NCI-H524 treated with DMSO at 0.1 percent for 48 hours (cell line): Measurements from ENCODE around the gene IL2RA.
"Not testable (repeated sequence)": the region's sequence is repeated elsewhere in the genome, so short reads cannot be mapped to it uniquely, and the experiment has no call there.

Source experiments
- DNase-seq: peaks from one replicate; lab custom pipeline; 2025; lab: John Stamatoyannopoulos, UW

The IL2RA gene

GRCh38 chr10:6062101-6062771, at the start of gene IL2RA:
IL2RA (minus strand) TSS chr10:6062367; CDS start chr10:6062151, 216 bp downstream.
- DNase-seq = no peak

- no peak for DNase-seq
These were observed 48.0 kb upstream of the IL2RA start for GRCh38 chr10:6110136-6110535.

GRCh38 chr10:6109444-6109775, 47.2 kb upstream of the IL2RA start:
- DNase-seq = no peak

GRCh38 chr10:6108631-6109443, 46.7 kb upstream of the IL2RA start:
- DNase-seq = no peak

- DNase-seq = no peak
These were observed 45.9 kb upstream of the IL2RA start for GRCh38 chr10:6108072-6108471.

GRCh38 chr10:6107616-6108015, 45.4 kb upstream of the IL2RA start:
- DNase-seq = not testable (repeated sequence)

GRCh38 chr10:6103591-6103990, 41.4 kb upstream of the IL2RA start:
- no peak for DNase-seq

GRCh38 chr10:6102128-6102527, 40.0 kb upstream of the IL2RA start:
- no peak for DNase-seq

- no peak for DNase-seq
These were observed 39.0 kb upstream of the IL2RA start for GRCh38 chr10:6101181-6101580.

- DNase-seq = no peak
These were observed 38.2 kb upstream of the IL2RA start for GRCh38 chr10:6100370-6100769.

GRCh38 chr10:6098156-6098555, 36.0 kb upstream of the IL2RA start:
- DNase-seq = no peak

GRCh38 chr10:6097063-6097462, 34.9 kb upstream of the IL2RA start:
- DNase-seq = no peak

- DNase-seq = no peak
These were observed 33.8 kb upstream of the IL2RA start for GRCh38 chr10:6095810-6096570.

- no peak for DNase-seq
These were observed 30.6 kb upstream of the IL2RA start for GRCh38 chr10:6092731-6093130.

- DNase-seq = no peak
These were observed 29.5 kb upstream of the IL2RA start for GRCh38 chr10:6091630-6092029.

GRCh38 chr10:6089334-6090219, 27.4 kb upstream of the IL2RA start:
- DNase-seq = no peak

GRCh38 chr10:6088721-6089333, 26.7 kb upstream of the IL2RA start, which contains the start of gene RBM17:
RBM17 (plus strand) TSS chr10:6089034; CDS start chr10:6097066, 8,032 bp downstream.
- peak; percentile 25 for DNase-seq

GRCh38 chr10:6086375-6087233, 24.4 kb upstream of the IL2RA start:
- DNase-seq = peak; percentile 40

GRCh38 chr10:6083523-6084475, 21.6 kb upstream of the IL2RA start:
- no peak for DNase-seq
